Measurements from ENCODE around the gene JAKMIP3.

DNA sequence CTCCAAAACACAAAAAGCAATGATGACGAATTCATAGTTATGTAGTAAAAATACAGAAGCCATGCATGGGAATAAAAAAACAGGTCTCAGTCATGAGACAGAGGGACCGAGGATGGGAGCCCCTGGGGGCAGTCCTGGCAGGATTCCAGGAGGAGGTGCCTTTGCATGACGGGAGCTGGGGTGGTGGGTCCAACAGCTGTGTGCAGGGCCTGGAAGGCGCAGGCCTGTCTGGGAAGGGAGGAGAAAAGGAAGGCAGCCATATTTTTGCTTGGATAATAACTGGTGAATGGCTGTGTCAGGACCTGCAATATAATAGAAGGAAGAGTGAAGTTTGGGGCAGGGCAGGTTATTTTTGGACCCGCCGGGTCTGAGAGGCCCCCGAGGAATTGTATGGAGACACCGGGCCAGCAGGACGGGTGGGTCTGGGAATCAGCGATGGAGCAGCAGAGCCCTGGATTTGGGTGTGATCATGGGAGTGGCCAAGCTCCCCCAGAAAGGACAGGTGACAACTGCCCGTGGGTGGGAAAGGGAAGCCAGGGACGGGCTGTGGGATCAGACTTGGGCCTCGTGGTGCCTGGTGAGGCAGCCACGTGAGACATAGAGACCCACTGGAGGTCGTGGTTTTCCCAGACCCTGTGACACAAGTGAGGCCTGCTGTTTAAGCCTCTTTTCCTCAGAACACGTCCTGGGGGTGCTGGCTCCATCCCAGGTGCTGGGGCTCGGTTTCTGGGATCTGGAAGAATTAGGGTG is 2.9 kb upstream of the JAKMIP3 start:
- TF ChIP-seq CTCF (IDR thresholded peaks at IDR 0.05; ENCODE audit: borderline replicate concordance, extremely low read depth, low read length, poor library complexity, severe bottlenecking) (no peak), EZH2 (IDR thresholded peaks at IDR 0.05; ENCODE audit: borderline replicate concordance, low read depth, low read length, severe bottlenecking) (no peak)
